ENCODE measurements around the gene FOXL3.

FOXL3 gene

DNA sequence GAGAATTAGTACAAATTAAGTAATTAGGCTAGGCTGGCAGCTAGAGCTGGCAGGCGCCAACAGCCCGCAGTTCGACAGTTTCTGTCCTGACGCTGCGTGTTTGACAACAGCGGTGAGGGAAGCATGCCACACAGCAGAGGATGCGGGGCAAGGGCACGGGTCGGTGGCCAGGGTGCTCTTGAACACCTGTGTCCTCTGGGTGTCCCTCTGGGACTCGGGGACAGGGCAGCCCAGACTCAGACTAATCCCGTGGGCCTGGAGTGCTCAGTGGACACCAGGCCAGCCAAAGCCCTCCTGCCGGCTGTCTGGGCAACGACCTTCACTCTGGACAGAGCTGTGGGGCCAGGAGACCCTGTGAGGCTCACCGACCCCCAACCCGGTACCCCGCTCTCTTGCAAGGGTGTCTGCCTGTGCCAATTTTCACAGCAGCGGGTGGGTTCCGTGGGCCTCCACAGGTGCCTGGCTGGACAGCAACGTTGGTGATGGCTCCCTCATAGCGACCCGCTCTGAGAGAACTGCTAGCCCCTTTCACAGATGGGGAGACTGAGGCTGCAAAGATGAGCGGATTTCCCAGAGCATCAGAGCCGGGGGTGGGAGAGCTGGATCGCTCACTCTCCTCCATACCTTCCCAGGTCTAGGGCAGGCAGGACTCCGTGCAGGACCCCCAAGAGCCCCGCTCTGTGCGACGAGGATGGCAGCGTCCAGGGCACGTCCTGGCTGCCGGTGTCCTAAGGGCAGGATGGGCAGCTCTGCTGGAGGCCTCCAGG is 48.5 kb downstream of the FOXL3 start:
- DNase-seq (ENCODE audit: low read depth in 2 of 2): no peak

DNA sequence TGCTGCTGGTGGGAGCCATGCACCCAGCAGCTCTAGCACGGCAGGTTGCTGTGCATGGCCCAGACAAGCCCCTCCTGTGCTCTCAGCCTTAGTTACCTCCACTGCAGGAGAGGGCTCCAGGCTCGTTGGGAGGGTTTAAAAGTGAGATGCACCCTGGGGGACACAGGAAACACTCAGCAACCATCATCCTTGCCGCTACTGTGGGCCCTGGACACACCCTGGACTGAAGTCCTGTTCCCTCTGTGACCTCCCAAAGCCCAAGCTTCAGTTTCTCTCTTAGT is 49.0 kb downstream of the FOXL3 start:
- DNase-seq (ENCODE audit: low read depth in 2 of 2): no peak

DNA sequence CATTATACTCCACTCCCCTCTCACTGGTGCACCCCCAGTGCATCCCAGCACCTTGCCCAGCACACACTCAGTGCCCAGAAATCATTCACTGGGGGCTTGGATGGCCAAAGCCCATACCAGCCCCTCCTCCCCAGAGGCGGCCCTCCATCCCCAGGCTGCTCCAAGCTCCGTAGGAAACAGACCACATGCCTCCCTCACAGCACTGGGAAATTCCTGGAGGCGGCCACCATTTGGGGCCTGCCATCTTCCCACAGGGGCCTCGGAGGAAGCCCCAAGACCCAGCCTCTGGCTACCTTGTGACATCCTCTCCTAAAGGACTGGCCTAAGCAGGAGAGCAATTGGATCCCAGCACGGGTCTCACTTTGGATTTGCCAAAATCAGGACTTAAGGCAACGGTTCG is 49.7 kb downstream of the FOXL3 start:
- no peak for DNase-seq (ENCODE audit: low read depth in 2 of 2)

DNA sequence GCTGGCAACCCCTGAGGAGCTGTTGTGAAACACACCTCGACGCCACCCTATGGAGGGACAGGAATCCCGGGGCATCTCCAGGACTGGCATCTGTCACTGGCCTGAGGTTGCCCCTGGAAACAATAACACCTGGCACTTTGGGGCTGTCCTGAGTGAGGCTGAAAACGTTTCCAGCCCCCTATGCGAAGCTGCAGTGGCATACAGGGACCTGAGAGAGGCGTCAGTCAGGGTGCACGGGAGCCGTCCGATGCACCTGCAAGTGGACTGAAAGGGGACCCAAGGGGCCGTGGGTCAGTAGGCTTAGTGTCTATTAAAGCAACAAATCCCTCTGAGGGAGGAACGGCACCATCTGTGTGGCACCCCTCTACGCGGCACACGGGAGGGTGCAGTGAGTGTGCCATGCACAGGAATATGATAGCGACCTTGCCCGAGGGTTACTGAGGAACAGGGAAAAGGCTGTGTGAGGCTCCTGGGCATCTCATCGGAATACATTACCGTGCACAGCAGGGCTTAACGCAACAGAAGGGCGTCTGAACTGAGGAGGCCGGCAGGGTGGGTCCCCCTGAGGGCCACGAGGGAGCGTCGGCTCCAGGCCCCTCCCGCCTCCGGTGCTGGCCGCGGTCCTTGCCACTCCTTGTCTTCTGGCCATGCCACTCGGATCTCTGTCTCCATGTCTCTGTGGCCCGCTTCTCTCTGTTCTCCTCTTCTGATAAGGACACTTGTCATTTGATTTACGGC is 50.4 kb downstream of the FOXL3 start:
- no peak for DNase-seq (ENCODE audit: low read depth in 2 of 2)

All from stimulated activated CD8-positive, alpha-beta memory T cell treated with anti-CD3 and anti-CD28 coated beads, Interleukin-2, amount 100 ng/mL, for 48 hours (primary cell).